ENCODE measurements around the gene ADAMTSL2.

The ADAMTSL2 gene

DNA sequence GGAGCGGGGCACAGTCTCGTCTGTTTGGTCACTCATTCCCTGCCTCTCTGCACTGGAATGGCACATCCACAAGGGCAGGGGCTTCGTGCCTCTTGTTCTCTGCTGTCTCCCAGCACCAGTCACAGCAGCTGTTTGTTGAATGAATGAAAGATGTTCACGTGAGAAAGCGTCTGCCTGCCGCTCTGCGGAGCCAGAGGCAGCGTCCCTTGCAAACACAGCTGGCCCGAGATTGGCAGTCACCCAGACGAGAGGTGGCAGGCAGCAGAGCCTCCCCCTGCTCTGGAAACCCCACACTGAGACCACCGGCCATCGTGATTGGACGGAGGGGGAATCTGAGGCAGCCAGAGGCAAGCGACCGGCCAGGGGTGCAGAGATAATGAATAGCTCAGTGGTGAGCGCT, 80.7 kb downstream of the ADAMTSL2 start:
- TF ChIP-seq CTCF (conservative IDR thresholded peaks at IDR 0.05; ENCODE audit: low read length) = no peak
- no peak overlapping the region for H3K4me3 ChIP-seq (ENCODE audit: low read length)
- DNase-seq (ENCODE audit: low read depth) = no peak

DNA sequence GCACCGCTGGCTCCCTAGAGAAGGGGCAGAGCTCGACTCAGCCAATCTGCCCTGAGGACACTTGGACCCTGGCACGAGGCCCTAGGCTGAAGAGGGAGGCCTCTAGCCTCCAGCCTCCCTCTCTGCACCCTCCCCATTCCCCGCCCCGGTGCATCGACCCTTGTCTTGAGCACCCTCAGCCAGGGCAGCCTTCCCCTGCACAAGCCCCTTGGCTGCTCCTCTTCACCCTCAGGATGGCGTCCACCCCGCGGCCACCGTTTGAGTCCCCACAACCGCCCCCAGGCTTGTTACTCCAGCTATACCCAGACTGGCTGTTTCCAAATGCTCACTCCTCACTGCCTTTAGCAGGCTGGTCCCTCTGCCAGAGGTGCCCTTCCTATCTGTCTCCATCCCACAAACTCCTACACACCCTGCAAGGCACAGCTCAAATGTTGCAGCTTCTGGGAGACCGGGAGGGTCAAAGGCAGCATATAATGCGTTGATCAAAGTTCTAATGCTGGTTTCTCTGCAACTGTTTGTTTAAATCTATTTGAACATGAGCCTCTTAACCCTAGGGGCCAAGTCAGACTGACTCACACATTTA, 81.2 kb downstream of the ADAMTSL2 start:
- TF ChIP-seq CTCF (conservative IDR thresholded peaks at IDR 0.05; ENCODE audit: low read length) = no peak
- DNase-seq (ENCODE audit: low read depth) = no peak
- no peak overlapping the region for H3K4me3 ChIP-seq (ENCODE audit: low read length)

- DNase-seq (ENCODE audit: low read depth) = no peak
- no peak for TF ChIP-seq CTCF (conservative IDR thresholded peaks at IDR 0.05; ENCODE audit: low read length)
- no peak overlapping the region for H3K4me3 ChIP-seq (ENCODE audit: low read length)
Measured at GRCh38 chr9:133616643-133617405, 82.3 kb downstream of the ADAMTSL2 start.

GRCh38 chr9:133618726-133619125, 84.2 kb downstream of the ADAMTSL2 start:
- no peak for TF ChIP-seq CTCF (conservative IDR thresholded peaks at IDR 0.05; ENCODE audit: low read length)
- no peak for DNase-seq (ENCODE audit: low read depth)
- H3K4me3 ChIP-seq (ENCODE audit: low read length) = no peak overlapping the region

DNA sequence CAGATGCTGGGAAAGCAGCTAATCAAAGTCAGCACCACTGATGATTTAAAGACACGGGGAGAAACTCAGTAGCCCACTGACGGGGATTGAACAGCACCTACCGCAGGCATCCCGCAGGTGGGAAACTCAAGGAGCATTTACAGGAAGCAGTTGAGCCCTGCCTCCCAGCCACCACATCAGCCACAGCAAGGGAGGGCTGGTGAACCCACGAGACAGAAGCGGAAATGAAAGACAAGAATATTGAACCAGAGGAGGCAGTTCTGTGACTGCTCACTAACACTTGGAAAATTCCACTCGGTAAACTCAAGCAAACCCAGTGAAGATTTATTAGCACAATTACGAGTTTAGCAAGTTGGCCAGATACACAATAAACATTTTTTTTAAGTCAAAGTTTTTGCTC, 85.3 kb downstream of the ADAMTSL2 start:
- no peak for TF ChIP-seq CTCF (conservative IDR thresholded peaks at IDR 0.05; ENCODE audit: low read length)
- no peak for DNase-seq (ENCODE audit: low read depth)
- no peak overlapping the region for H3K4me3 ChIP-seq (ENCODE audit: low read length)

DNA sequence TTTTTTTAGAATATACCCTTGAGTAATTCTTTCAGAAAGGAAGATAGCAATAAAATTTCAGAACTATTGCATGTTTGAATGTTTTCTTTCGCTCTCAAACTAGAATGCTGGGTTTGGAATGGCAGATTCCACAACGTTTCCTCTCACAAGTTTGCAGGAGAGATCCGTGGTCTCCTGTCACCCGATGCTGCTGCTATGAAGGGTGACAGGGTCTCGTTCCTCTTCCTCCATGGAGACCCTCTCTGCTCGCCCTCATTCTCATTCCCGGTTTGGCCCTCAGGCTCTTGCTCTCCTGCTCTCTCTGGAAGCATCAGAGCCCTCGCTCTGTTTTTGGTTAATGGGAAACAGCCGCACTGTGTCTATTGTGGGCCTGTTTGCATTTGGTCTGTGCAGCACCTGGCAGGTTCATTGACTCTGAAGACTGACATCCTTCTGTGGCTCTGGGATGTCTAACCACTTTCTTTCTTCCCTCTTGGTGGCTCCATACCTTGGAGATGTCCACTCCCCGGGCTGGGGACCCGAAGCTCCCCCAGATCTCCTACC, 87.3 kb downstream of the ADAMTSL2 start:
- TF ChIP-seq CTCF (conservative IDR thresholded peaks at IDR 0.05; ENCODE audit: low read length) = no peak
- H3K4me3 ChIP-seq (ENCODE audit: low read length) = no peak overlapping the region
- DNase-seq (ENCODE audit: low read depth) = no peak

DNA sequence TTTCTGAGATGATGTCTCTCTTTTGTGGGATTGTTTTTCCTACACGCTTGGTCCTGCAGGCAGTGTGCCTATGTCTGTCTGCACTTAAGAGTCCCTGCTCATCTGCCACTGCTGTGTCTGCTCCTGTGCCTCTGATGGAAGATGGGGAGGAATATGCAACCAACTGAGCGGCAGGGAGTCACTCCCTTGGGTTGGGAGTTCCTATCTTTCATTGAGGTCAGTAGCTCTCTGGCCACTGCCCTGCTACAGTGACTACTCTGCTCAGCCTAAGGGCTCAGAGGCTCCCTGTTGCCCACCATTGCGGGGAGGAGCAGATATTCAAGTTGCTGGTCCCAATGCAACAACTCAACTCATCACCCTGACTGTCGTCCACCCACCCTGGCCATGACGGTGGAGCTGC, 88.1 kb downstream of the ADAMTSL2 start:
- no peak for TF ChIP-seq CTCF (conservative IDR thresholded peaks at IDR 0.05; ENCODE audit: low read length)
- no peak overlapping the region for H3K4me3 ChIP-seq (ENCODE audit: low read length)

More for the DNA sequence above, 88.1 kb downstream of the ADAMTSL2 start:
- no peak for DNase-seq (ENCODE audit: low read depth)

Measured in AG10803 (cell line).